Mucosa of descending colon (tissue), 3 donors: ENCODE results near the gene DSCAM. TPM values are rescaled to one million over a fixed set of nuclear protein-coding genes. Genes with fewer than 3 reads are reported as not detected.

Experiments
- ATAC-seq: fragments of 200-7000 bp; cut with Tn5 transposase; one replicate; pipeline ENCODE4 v1.9.1; 2020; ENCODE audit warnings: mild to moderate bottlenecking, moderate library complexity
- DNase-seq, 3 donors: peaks; one replicate each; pipeline ENCODE4 v3.0.0-alpha.2; 2020
- H3K36me3 ChIP-seq: fragments of 200-600 bp; one replicate; pipeline ENCODE4 v1.8.0; 2021; ENCODE audit warnings: low read depth, mild to moderate bottlenecking
- H3K4me1 ChIP-seq: fragments of 200-600 bp; one replicate; pipeline ENCODE4 v1.8.0; 2021; ENCODE audit warnings: low read depth, mild to moderate bottlenecking
- H3K4me3 ChIP-seq: fragments of 200-600 bp; one replicate; pipeline ENCODE4 v1.8.0; 2021; ENCODE audit warnings: mild to moderate bottlenecking
- H3K9me3 ChIP-seq: fragments of 200-600 bp; one replicate; pipeline ENCODE4 v1.8.0; 2021; ENCODE audit warnings: mild to moderate bottlenecking
- intact Hi-C, 2 donors: fragments of 100-400 bp; cut with DNase I in 1 of 2; cut with micrococcal nuclease in 1 of 2; formaldehyde crosslinking; loops; one replicate each; pipeline versions ENCODE4 v1.11.0 to v1.11.1; 2022; cut with DNase I, micrococcal nuclease
- total RNA-seq, 3 donors: library from RNA; stranded (reverse); fragmentation: NEBNext Ultra II Directional in 2 of 3; extraction: Animal tissue kit (Norgen Biotek cat#: 25700) in 2 of 3; gene quantifications; one replicate each; pipeline versions ENCODE4 v1.2.1 to v1.2.4, GENCODE V29; 2021 to 2023
- TF ChIP-seq, protein P1 (sequence below): fragments of 200-600 bp; IDR thresholded peaks from one replicate; pipeline ENCODE4 v1.8.0; 2022; ENCODE audit warnings: antibody characterized with exemption, mild to moderate bottlenecking
- donor health status: DM: no; HTN: no; CAD: no; lungs with moderate emphysema.
- donor health status: DM: no; HTN: no; CAD: no.
- donor health status: DM: no; HTN: yes; CAD: no.

The DSCAM gene
- total RNA-seq, 3 donors from 2014 or later, result 0.35 TPM; not detected in 2

DNA sequence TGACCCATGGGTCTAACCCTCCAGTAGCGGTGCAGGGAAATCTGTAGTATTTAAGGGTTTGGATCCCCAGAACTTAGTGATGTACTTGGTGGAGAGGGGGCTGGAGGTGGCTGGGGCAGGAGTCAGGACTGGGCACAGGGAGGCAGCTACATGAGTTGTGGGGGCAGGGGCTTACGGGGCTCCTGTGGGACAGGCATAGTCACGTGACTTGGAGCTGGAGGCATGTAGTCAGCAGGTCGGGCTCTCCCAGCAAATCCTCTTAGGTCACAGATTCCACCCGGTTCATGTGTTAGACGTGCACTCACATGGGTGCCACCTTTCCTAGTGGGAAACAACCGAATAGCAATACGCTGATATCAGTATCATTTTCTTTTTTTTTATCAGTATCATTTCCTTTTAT, 867.6 kb downstream of the DSCAM start:
- TF ChIP-seq, protein P1, sequence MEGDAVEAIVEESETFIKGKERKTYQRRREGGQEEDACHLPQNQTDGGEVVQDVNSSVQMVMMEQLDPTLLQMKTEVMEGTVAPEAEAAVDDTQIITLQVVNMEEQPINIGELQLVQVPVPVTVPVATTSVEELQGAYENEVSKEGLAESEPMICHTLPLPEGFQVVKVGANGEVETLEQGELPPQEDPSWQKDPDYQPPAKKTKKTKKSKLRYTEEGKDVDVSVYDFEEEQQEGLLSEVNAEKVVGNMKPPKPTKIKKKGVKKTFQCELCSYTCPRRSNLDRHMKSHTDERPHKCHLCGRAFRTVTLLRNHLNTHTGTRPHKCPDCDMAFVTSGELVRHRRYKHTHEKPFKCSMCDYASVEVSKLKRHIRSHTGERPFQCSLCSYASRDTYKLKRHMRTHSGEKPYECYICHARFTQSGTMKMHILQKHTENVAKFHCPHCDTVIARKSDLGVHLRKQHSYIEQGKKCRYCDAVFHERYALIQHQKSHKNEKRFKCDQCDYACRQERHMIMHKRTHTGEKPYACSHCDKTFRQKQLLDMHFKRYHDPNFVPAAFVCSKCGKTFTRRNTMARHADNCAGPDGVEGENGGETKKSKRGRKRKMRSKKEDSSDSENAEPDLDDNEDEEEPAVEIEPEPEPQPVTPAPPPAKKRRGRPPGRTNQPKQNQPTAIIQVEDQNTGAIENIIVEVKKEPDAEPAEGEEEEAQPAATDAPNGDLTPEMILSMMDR, result no peak
- Histone ChIP-seq H3K9me3 (no peaks in the 10 kb centered on the region), H3K4me3 (no peak overlapping the region), H3K36me3 (no peaks in the 10 kb centered on the region), H3K4me1 (no peaks in the 10 kb centered on the region)
- DNase-seq, result no peak
- intact Hi-C loops, result no loop called here
- ATAC-seq, result no peak

- Histone ChIP-seq H3K36me3 (no peaks in the 10 kb centered on the region), H3K4me1 (no peaks in the 10 kb centered on the region), H3K9me3 (no peaks in the 10 kb centered on the region), H3K4me3 (no peak overlapping the region)
- TF ChIP-seq, protein P1, result no peak
- intact Hi-C loops, result no loop called here
- no peak for DNase-seq
- no peak for ATAC-seq
Measured at GRCh38 chr21:39976800-39977199, 870.2 kb downstream of the DSCAM start.

GRCh38 chr21:39972976-39973770, 873.8 kb downstream of the DSCAM start:
- DNase-seq (no peak), ATAC-seq (no peak)
- Histone ChIP-seq H3K4me3 (no peak overlapping the region), H3K9me3 (no peaks in the 10 kb centered on the region), H3K4me1 (no peaks in the 10 kb centered on the region), H3K36me3 (no peaks in the 10 kb centered on the region)
- intact Hi-C loops, result no loop called here
- TF ChIP-seq, protein P1, result no peak

- no peaks in the 10 kb centered on the region for H3K36me3 ChIP-seq
- DNase-seq (no peak), ATAC-seq (no peak)
- intact Hi-C loops, result no loop called here
- H3K9me3 ChIP-seq, result no peaks in the 10 kb centered on the region
- no peak overlapping the region for H3K4me3 ChIP-seq
- TF ChIP-seq, protein P1, result no peak
- H3K4me1 ChIP-seq, result no peaks in the 10 kb centered on the region
Measured at GRCh38 chr21:39972471-39972870, 874.5 kb downstream of the DSCAM start.

DNA sequence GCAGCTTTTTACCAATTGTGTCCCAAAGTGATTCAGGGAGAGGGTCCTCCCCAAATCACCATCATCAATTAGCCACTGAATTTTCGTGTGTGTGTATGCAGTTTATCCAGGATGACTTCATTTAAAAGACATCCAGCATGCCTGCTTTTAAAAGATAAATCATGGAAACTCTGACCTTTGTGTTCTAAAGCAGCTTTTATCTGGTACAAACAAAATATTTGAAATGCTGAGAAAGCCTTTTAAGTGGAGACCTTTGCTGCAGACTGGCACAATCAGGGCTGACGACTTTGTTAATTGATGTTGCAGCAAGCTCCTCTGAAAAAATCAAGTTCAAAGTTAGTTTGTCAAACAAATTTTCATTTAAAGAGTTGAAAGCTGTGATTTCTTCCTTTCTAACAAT, 875.0 kb downstream of the DSCAM start:
- TF ChIP-seq, protein P1, result no peak
- intact Hi-C loops, result no loop called here
- no peaks in the 10 kb centered on the region for H3K4me1 ChIP-seq
- H3K4me3 ChIP-seq, result no peak overlapping the region
- DNase-seq (no peak), ATAC-seq (no peak)
- H3K9me3 ChIP-seq, result no peaks in the 10 kb centered on the region
- no peaks in the 10 kb centered on the region for H3K36me3 ChIP-seq
